Adrenal gland (tissue), 12 donors: Measurements from ENCODE around the gene RGS14. TPM values are rescaled to one million over a fixed set of nuclear protein-coding genes. Genes with fewer than 3 reads are reported as not detected.
"Not testable (repeated sequence)": the region's sequence is repeated elsewhere in the genome, so short reads cannot be mapped to it uniquely, and the experiment has no call there.

Experiments
- DNase-seq, 7 donors: peaks; one replicate each; pipeline ENCODE4 v3.0.0-alpha.2; 2019 to 2020
- H3K27ac ChIP-seq, 5 donors: fragments of 200-600 bp; sonication (generic) in 4 of 5; 1 replicate in 3 of 5; 2 replicates in 2 of 5; pipeline versions ENCODE4 v1.5.1 to v1.8.0; 2016 to 2020; ENCODE audit warnings: mild to moderate bottlenecking in 1 of 5
- H3K27me3 ChIP-seq: fragments of 200-600 bp; 2 replicates; pipeline ENCODE4 v1.8.0; 2021
- H3K36me3 ChIP-seq, 2 donors: fragments of 200-600 bp; replicated peaks in 1 of 2; 1 replicate in 1 of 2; 2 replicates in 1 of 2; pipeline versions ENCODE4 v1.5.1 to v1.8.0; 2018 to 2022
- H3K4me1 ChIP-seq, 2 donors: fragments of 200-600 bp; replicated peaks in 1 of 2; 1 replicate in 1 of 2; 2 replicates in 1 of 2; pipeline versions ENCODE4 v1.5.1 to v1.8.0; 2018 to 2021
- H3K4me3 ChIP-seq, 4 donors: fragments of 200-600 bp; sonication (generic) in 3 of 4; one replicate each; pipeline ENCODE4 v1.5.1; 2016 to 2018
- H3K9me3 ChIP-seq, 3 donors: fragments of 200-600 bp; sonication (generic) in 1 of 3; replicated peaks in 1 of 3; 1 replicate in 2 of 3; 2 replicates in 1 of 3; pipeline versions ENCODE4 v1.5.1 to v1.8.0; 2016 to 2021
- CTCF ChIP-seq, 6 experiments: fragments of 450-650 bp in 4 of 6; fragments of 200-600 bp in 2 of 6; sonication (generic) in 1 of 6; IDR thresholded peaks; 1 replicate in 5 of 6; 2 replicates in 1 of 6; pipeline versions ENCODE4 v1.5.1 to v1.8.0; 2016 to 2021; ENCODE audit warnings: antibody characterized with exemption in 6 of 6, mild to moderate bottlenecking in 2 of 6, moderate library complexity in 1 of 6
- POLR2A ChIP-seq, 2 donors: fragments of 450-650 bp; IDR thresholded peaks; one replicate each; pipeline ENCODE4 v1.6.1; 2017; ENCODE audit warnings: antibody characterized with exemption in 2 of 2, mild to moderate bottlenecking in 2 of 2, moderate library complexity in 1 of 2
- WGBS, 4 donors: extraction: QIAGEN DNeasy Blood & Tissue Kit in 2 of 4; methylation state at CpG; one replicate each; pipeline versions ENCODE4 v1.1.5 to v1.1.7; 2013 to 2017; 5-methylcytosine and 5-hydroxymethylcytosine counted together
- intact Hi-C, 2 donors: fragments of 100-400 bp; cut with DNase I; formaldehyde crosslinking; loops; one replicate each; pipeline versions ENCODE4 v1.14.1 to v1.15.0; 2022 to 2023
- polyA plus RNA-seq, 3 donors: library from polyadenylated mRNA; stranded (reverse); fragments of 200-250 nt in 2 of 3; fragments of 350-450 nt in 1 of 3; fragmentation: Illumina TruSeq in 1 of 3; extraction: RNeasy Lipid Tissue Mini Kit (QIAGEN cat#74804) in 1 of 3; gene quantifications; one replicate each; pipeline ENCODE4 v1.2.3, GENCODE V29; 2013 to 2014
- total RNA-seq, 9 donors: library from RNA; depleted of rRNA in 4 of 9; stranded (reverse); fragments of >200 nt in 4 of 9; fragments of 120-200 nt in 1 of 9; fragmentation: NEBNext Ultra II Directional in 1 of 9; extraction: Animal tissue kit (Norgen Biotek cat#: 25700) in 1 of 9; gene quantifications; one replicate each; pipeline versions ENCODE4 v1.1.0 to v1.2.4, GENCODE V29; 2013 to 2023
- donor health status: healthy with polysubstance abuse.
- donor health status: Bipolar disorder and iron deficiency.
- donor health status: DM: yes; HTN: yes; CAD: no.
- donor health status: DM: no; HTN: no; CAD: no.
- donor health status: DM: no; HTN: no; CAD: no.
- donor health status: DM: yes; HTN: yes; CAD: no.

Gene RGS14
- total and polyA plus RNA-seq, 12 donors = 2.3 to 36.3 (median 15.5) TPM

- H3K36me3 ChIP-seq = no peaks in the 10 kb centered on the region
- WGBS, 4 donors = 72 to 82% (median 76%) methylated on average over 5 to 6 of the region's 6 CpGs
- no peaks in the 10 kb centered on the region for H3K27me3 ChIP-seq
- H3K4me1 ChIP-seq = peaks cover 13% of the 10 kb centered on the region in 2 donors
- H3K9me3 ChIP-seq = no peaks in the 10 kb centered on the region
- DNase-seq = no peak
- no peak overlapping the region for H3K27ac ChIP-seq
- no peak overlapping the region for H3K4me3 ChIP-seq
- intact Hi-C loops = no loop called here
- TF ChIP-seq CTCF (IDR thresholded peaks at IDR 0.05) (no peak), POLR2A (IDR thresholded peaks at IDR 0.05) (no peak)
These were observed 1.7 kb downstream of the RGS14 start for GRCh38 chr5:177359451-177359851.

GRCh38 chr5:177359860-177360259 is 2.1 kb downstream of the RGS14 start:
- Histone ChIP-seq H3K27ac (no peak overlapping the region), H3K4me3 (no peak overlapping the region), H3K36me3 (no peaks in the 10 kb centered on the region), H3K4me1 (peaks cover 13% of the 10 kb centered on the region in 2 donors), H3K27me3 (no peaks in the 10 kb centered on the region), H3K9me3 (no peaks in the 10 kb centered on the region)
- TF ChIP-seq CTCF (IDR thresholded peaks at IDR 0.05) = no peak
- TF ChIP-seq POLR2A (IDR thresholded peaks at IDR 0.05) = no peak
- no peak for DNase-seq
- 77 to 84% (median 78%) methylated on average over 3 of the region's 3 CpGs for WGBS, 4 donors
- intact Hi-C loops = no loop called here

GRCh38 chr5:177360740-177361139 is 3.0 kb downstream of the RGS14 start:
- H3K27ac ChIP-seq, H3K9me3 ChIP-seq, DNase-seq, H3K4me3 ChIP-seq, intact Hi-C loops, H3K27me3 ChIP-seq, H3K36me3 ChIP-seq: not testable (repeated sequence)
- H3K4me1 ChIP-seq = peaks cover 13% of the 10 kb centered on the region in 2 donors
- WGBS, 4 donors = 83 to 92% (median 91%) methylated on average over 5 to 7 of the region's 7 CpGs

- DNase-seq = no peak
- intact Hi-C loops = no loop called here
- WGBS, 4 donors = 73 to 84% (median 81%) methylated on average over 6 of the region's 6 CpGs
- Histone ChIP-seq H3K27ac (no peak overlapping the region), H3K4me1 (peaks cover 20% of the 10 kb centered on the region in 2 donors), H3K27me3 (no peaks in the 10 kb centered on the region), H3K4me3 (no peak overlapping the region), H3K9me3 (no peaks in the 10 kb centered on the region), H3K36me3 (no peaks in the 10 kb centered on the region)
- TF ChIP-seq CTCF (IDR thresholded peaks at IDR 0.05) = no peak
- no peak for TF ChIP-seq POLR2A (IDR thresholded peaks at IDR 0.05)
These were observed 3.9 kb downstream of the RGS14 start for GRCh38 chr5:177361418-177362291.

- no peaks in the 10 kb centered on the region for H3K27me3 ChIP-seq
- no peaks in the 10 kb centered on the region for H3K9me3 ChIP-seq
- H3K4me3 ChIP-seq = no peak overlapping the region
- H3K27ac ChIP-seq = no peak overlapping the region
- no peaks in the 10 kb centered on the region for H3K36me3 ChIP-seq
- H3K4me1 ChIP-seq = peaks cover 23% of the 10 kb centered on the region in 2 donors
- 72 to 82% (median 78%) methylated on average over 8 of the region's 8 CpGs for WGBS, 4 donors
- TF ChIP-seq POLR2A (IDR thresholded peaks at IDR 0.05) (no peak), CTCF (IDR thresholded peaks at IDR 0.05) (no peak)
- DNase-seq = no peak
- intact Hi-C loops = no loop called here
These were observed 4.5 kb downstream of the RGS14 start for GRCh38 chr5:177362292-177362609.
